Lower leg skin (tissue), 3 donors: ENCODE data around the gene HIC1.

Source experiments
- POLR2A ChIP-seq, 2 donors: fragments of 450-650 bp; IDR thresholded peaks; one replicate each; pipeline ENCODE4 v1.6.1; 2016 to 2017; ENCODE audit warnings: antibody characterized with exemption in 2 of 2, mild to moderate bottlenecking in 1 of 2, moderate library complexity in 1 of 2
- TF ChIP-seq, protein P1 (sequence below), 3 donors: fragments of 450-650 bp; IDR thresholded peaks; one replicate each; pipeline ENCODE4 v1.5.1; 2016; ENCODE audit warnings: antibody characterized with exemption in 3 of 3, mild to moderate bottlenecking in 3 of 3, moderate library complexity in 2 of 3

DNA sequence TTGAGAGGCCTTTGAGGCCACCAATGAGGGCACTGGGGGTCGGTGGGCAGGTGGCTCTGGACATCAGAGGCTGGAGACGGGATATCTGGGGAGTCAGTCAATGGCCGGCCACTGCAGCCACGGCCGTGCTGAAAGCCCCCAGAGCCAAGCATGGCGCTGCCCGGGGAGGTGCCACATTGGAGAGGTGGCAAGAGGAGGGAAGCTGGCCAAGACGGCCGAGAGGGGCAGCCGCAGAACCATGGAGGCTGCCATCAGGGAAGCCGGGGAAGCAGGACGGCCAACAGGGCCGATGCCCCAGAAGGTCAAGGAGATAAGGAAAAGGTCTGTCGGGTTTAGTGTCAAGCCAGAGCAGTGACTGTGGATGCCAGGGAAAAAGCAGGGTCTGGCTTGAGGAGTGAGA is 39.6 kb upstream of the HIC1 start:
- TF ChIP-seq, protein P1, sequence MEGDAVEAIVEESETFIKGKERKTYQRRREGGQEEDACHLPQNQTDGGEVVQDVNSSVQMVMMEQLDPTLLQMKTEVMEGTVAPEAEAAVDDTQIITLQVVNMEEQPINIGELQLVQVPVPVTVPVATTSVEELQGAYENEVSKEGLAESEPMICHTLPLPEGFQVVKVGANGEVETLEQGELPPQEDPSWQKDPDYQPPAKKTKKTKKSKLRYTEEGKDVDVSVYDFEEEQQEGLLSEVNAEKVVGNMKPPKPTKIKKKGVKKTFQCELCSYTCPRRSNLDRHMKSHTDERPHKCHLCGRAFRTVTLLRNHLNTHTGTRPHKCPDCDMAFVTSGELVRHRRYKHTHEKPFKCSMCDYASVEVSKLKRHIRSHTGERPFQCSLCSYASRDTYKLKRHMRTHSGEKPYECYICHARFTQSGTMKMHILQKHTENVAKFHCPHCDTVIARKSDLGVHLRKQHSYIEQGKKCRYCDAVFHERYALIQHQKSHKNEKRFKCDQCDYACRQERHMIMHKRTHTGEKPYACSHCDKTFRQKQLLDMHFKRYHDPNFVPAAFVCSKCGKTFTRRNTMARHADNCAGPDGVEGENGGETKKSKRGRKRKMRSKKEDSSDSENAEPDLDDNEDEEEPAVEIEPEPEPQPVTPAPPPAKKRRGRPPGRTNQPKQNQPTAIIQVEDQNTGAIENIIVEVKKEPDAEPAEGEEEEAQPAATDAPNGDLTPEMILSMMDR (IDR thresholded peaks at IDR 0.05), result no peak
- no peak for TF ChIP-seq POLR2A (IDR thresholded peaks at IDR 0.05)
